ENCODE measurements around the gene KCNC3.

- no peak for TF ChIP-seq USF2 (IDR thresholded peaks at IDR 0.05)
- no peak for TF ChIP-seq SMC3 (IDR thresholded peaks at IDR 0.05)
- no peak for TF ChIP-seq SREBF2 (IDR thresholded peaks at IDR 0.05)
- no peak for TF ChIP-seq CTCF (IDR thresholded peaks at IDR 0.05)
- no peak for TF ChIP-seq CEBPB (IDR thresholded peaks at IDR 0.05)
- no peak for TF ChIP-seq JUN (IDR thresholded peaks at IDR 0.05)
Measured at GRCh38 chr19:50301607-50301971, 27.6 kb downstream of the KCNC3 start.

Data from A549 (cell line).